ENCODE data around the gene RNASEH2B.

DNA sequence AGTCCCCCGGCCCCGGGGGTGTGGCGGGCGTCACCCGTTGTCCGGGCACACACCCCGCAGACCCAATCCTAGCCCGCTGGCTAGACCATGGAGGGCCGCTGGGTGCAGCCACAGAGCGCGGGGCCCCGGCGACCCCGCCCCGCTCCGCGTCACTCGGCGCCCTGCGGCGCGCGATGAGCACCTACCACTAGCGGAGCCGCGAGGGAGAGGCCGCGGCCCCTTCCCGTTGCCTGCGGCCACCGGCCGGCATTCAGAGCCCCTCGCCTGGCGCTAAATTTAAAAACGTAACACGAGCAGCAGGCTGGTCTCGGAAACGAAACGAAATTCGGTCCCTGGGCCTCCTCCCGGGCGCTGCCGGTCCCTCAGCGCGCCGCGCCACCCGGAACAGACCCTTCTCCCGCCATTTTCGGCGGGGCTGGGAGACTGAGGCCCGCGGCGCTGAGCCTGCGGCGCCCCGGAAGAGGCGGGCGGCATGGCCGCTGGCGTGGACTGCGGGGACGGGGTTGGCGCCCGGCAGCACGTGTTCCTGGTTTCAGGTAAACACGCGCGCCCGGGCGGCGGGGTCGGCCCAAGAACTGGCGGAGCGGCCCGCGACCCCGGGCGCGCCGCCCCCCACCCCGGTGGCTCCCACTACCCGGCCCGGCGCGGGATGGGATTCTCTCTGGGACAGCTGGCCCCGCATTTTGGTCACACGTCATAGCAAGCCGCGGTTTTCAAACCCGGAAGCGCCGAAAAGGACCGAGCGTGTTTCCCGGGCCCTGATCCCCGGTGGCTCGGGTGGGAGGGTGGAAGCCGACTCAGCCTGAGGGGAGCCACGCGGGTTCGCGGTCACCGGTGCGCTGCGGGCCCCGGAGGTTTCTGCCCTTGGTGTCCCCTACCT, at the start of gene RNASEH2B:
- TF ChIP-seq, protein P1, sequence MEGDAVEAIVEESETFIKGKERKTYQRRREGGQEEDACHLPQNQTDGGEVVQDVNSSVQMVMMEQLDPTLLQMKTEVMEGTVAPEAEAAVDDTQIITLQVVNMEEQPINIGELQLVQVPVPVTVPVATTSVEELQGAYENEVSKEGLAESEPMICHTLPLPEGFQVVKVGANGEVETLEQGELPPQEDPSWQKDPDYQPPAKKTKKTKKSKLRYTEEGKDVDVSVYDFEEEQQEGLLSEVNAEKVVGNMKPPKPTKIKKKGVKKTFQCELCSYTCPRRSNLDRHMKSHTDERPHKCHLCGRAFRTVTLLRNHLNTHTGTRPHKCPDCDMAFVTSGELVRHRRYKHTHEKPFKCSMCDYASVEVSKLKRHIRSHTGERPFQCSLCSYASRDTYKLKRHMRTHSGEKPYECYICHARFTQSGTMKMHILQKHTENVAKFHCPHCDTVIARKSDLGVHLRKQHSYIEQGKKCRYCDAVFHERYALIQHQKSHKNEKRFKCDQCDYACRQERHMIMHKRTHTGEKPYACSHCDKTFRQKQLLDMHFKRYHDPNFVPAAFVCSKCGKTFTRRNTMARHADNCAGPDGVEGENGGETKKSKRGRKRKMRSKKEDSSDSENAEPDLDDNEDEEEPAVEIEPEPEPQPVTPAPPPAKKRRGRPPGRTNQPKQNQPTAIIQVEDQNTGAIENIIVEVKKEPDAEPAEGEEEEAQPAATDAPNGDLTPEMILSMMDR (IDR thresholded peaks at IDR 0.05; ENCODE audit: low read depth, low read length, poor library complexity, severe bottlenecking): no peak
- TF ChIP-seq EZH2phosphoT487 (IDR thresholded peaks at IDR 0.05; ENCODE audit: borderline replicate concordance, low read length): no peak
